HepG2 (cell line): ENCODE measurements around the gene RNF10. TPM values are rescaled to one million over a fixed set of nuclear protein-coding genes. Genes with fewer than 3 reads are reported as not detected.

Source experiments
- CEBPB ChIP-seq: IDR thresholded peaks from 2 replicates; pipeline ENCODE4 v1.6.1; 2011; ENCODE audit warnings: low read depth, low read length, improper control_type of control experiment, borderline replicate concordance
- GPN1 ChIP-seq: sonication (generic); formaldehyde crosslinking; IDR thresholded peaks from 2 replicates; pipeline ENCODE4 v1.5.1; 2020; ENCODE audit warnings: missing genetic modification reagents, borderline replicate concordance
- HDAC6 ChIP-seq: fragments of 200-600 bp; sonication (generic); IDR thresholded peaks from 2 replicates; pipeline ENCODE4 v1.7.0; 2017; ENCODE audit warnings: mild to moderate bottlenecking, antibody characterized with exemption, low read length, low read depth
- KDM3A ChIP-seq: IDR thresholded peaks from 2 replicates; pipeline ENCODE4 v1.6.1; 2018; ENCODE audit warnings: low read depth, missing compliant biosample characterization
- MIXL1 ChIP-seq: IDR thresholded peaks from 2 replicates; pipeline ENCODE4 v1.6.1; 2016
- THYN1 ChIP-seq: sonication (generic); formaldehyde crosslinking; IDR thresholded peaks from 2 replicates; pipeline ENCODE4 v1.8.1; 2023; ENCODE audit warnings: low read depth, mild to moderate bottlenecking, moderate library complexity, missing genetic modification reagents, borderline replicate concordance
- ZMYM2 ChIP-seq: sonication (generic); formaldehyde crosslinking; IDR thresholded peaks from 2 replicates; pipeline ENCODE4 v1.8.0; 2022; ENCODE audit warnings: mild to moderate bottlenecking, missing genetic modification reagents
- ZNF263 ChIP-seq: sonication (generic); formaldehyde crosslinking; IDR thresholded peaks from 2 replicates; pipeline ENCODE4 v1.4.0; 2020; ENCODE audit warnings: missing genetic modification reagents
- ZNF33B ChIP-seq: sonication (generic); formaldehyde crosslinking; IDR thresholded peaks from 2 replicates; pipeline ENCODE4 v1.5.1; 2020; ENCODE audit warnings: mild to moderate bottlenecking, missing genetic modification reagents
- polyA plus RNA-seq, 8 experiments: library from polyadenylated mRNA; depleted of rRNA in 3 of 8; stranded (reverse) in 7 of 8; unstranded in 1 of 8; fragments of >200 nt; fragmentation: Illumina TruSeq in 4 of 8; extraction: Trizol in 4 of 8; gene quantifications; 2 replicates each; pipeline versions ENCODE4 v1.2.1 to v1.2.3, GENCODE V29; 2011 to 2016; ENCODE audit warnings: low read depth in 4 of 8, missing spikeins in 1 of 8, mixed read lengths in 1 of 8; ENCODE audit not compliant: insufficient read depth in 1 of 8
- total RNA-seq, 5 experiments: library from RNA; depleted of rRNA; stranded (reverse); fragments of >200 nt; fragmentation: Illumina TruSeq; extraction: Trizol; gene quantifications; 2 replicates each; pipeline ENCODE4 v1.2.3, GENCODE V29; 2016; ENCODE audit warnings: low read depth in 1 of 5
- TF ChIP-seq, protein P1 (sequence below), 2 experiments: sonication (generic) in 1 of 2; formaldehyde crosslinking in 1 of 2; IDR thresholded peaks; 2 replicates each; pipeline versions ENCODE4 v1.6.1 to v1.9.0; 2014 to 2022; ENCODE audit warnings: antibody characterized with exemption in 1 of 2, borderline replicate concordance in 1 of 2, inconsistent platforms in 1 of 2, low read depth in 1 of 2, missing genetic modification reagents in 1 of 2
- TF ChIP-seq, protein P2 (sequence below): sonication (generic); formaldehyde crosslinking; IDR thresholded peaks from 2 replicates; pipeline ENCODE4 v1.4.0; 2020; ENCODE audit warnings: mild to moderate bottlenecking, missing genetic modification reagents
- TF ChIP-seq, protein P3 (sequence below): sonication (generic); formaldehyde crosslinking; IDR thresholded peaks from 2 replicates; pipeline ENCODE4 v1.8.1; 2023; ENCODE audit warnings: mild to moderate bottlenecking, missing genetic modification reagents
- TF ChIP-seq, protein P4 (sequence below): sonication (generic); formaldehyde crosslinking; IDR thresholded peaks from 2 replicates; pipeline ENCODE4 v1.8.0; 2022; ENCODE audit warnings: mild to moderate bottlenecking, missing genetic modification reagents, moderate library complexity
- TF ChIP-seq, protein P5 (sequence below): IDR thresholded peaks from 2 replicates; pipeline ENCODE4 v1.6.1; 2016; ENCODE audit warnings: low read depth
- TF ChIP-seq, protein P6 (sequence below): sonication (generic); formaldehyde crosslinking; IDR thresholded peaks from 2 replicates; pipeline ENCODE4 v1.5.0; 2020; ENCODE audit warnings: missing genetic modification reagents

The RNF10 gene
- total and polyA plus RNA-seq, 2 of the 13 experiments (the other 11 are each of a cell fraction or from before 2014, with no cell fraction given), result 62.5 to 88.0 TPM

DNA sequence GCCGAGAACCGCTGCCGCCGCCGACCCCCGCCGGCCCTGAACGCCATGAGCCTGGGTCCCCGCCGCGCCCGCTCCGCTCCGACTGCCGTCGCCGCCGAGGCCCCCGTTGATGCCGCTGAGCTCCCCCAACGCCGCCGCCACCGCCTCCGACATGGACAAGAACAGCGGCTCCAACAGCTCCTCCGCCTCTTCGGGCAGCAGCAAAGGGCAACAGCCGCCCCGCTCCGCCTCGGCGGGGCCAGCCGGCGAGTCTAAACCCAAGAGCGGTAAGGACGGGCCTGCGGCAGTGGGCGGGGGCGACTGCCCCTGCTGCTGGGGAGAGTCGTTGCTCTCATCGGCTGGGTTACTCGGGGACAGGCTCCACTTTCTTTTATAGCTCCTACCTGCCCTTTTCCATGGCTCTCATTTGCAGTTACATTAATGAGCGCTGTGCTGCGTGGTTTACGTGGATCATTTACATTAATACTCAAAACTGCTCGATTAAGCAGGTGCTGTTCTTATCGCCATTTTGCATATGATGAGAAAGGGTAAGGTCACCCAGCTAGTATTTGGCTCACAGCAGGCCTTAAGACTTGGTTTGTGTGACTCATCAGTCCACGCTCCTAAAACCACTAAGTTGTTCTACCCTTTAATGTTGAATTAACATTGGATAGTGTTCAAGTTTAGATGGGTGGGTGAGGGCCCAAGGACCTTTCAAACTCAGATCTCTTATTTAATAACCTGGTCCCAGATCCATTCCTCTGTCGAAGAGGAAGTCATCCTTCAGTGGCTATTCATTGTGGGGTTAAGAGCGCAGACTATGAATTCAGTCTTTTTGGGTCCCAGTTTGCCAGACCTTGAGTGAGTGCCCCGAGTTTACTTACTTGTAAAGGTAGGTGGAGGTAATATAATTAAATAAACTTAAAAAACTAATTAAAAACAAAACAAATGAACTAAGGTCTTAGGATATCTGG lies 823 bp downstream of the RNF10 start (continued):
- TF ChIP-seq, protein P1, sequence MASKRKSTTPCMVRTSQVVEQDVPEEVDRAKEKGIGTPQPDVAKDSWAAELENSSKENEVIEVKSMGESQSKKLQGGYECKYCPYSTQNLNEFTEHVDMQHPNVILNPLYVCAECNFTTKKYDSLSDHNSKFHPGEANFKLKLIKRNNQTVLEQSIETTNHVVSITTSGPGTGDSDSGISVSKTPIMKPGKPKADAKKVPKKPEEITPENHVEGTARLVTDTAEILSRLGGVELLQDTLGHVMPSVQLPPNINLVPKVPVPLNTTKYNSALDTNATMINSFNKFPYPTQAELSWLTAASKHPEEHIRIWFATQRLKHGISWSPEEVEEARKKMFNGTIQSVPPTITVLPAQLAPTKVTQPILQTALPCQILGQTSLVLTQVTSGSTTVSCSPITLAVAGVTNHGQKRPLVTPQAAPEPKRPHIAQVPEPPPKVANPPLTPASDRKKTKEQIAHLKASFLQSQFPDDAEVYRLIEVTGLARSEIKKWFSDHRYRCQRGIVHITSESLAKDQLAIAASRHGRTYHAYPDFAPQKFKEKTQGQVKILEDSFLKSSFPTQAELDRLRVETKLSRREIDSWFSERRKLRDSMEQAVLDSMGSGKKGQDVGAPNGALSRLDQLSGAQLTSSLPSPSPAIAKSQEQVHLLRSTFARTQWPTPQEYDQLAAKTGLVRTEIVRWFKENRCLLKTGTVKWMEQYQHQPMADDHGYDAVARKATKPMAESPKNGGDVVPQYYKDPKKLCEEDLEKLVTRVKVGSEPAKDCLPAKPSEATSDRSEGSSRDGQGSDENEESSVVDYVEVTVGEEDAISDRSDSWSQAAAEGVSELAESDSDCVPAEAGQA (IDR thresholded peaks at IDR 0.05; ENCODE audit: low read depth), result no peak
- TF ChIP-seq, protein P1 (CRISPR knock-in tag; IDR thresholded peaks at IDR 0.05; ENCODE audit: borderline replicate concordance), result no peak
- TF ChIP-seq, protein P2, sequence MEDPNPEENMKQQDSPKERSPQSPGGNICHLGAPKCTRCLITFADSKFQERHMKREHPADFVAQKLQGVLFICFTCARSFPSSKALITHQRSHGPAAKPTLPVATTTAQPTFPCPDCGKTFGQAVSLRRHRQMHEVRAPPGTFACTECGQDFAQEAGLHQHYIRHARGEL (CRISPR knock-in tag), result no peak
- TF ChIP-seq HDAC6, result no peak
- TF ChIP-seq THYN1, result no peak
- TF ChIP-seq ZNF33B (CRISPR knock-in tag), result no peak
- TF ChIP-seq ZMYM2, result no peak
- TF ChIP-seq, protein P3, sequence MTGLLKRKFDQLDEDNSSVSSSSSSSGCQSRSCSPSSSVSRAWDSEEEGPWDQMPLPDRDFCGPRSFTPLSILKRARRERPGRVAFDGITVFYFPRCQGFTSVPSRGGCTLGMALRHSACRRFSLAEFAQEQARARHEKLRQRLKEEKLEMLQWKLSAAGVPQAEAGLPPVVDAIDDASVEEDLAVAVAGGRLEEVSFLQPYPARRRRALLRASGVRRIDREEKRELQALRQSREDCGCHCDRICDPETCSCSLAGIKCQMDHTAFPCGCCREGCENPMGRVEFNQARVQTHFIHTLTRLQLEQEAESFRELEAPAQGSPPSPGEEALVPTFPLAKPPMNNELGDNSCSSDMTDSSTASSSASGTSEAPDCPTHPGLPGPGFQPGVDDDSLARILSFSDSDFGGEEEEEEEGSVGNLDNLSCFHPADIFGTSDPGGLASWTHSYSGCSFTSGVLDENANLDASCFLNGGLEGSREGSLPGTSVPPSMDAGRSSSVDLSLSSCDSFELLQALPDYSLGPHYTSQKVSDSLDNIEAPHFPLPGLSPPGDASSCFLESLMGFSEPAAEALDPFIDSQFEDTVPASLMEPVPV (CRISPR knock-in tag), result no peak
- TF ChIP-seq, protein P4, sequence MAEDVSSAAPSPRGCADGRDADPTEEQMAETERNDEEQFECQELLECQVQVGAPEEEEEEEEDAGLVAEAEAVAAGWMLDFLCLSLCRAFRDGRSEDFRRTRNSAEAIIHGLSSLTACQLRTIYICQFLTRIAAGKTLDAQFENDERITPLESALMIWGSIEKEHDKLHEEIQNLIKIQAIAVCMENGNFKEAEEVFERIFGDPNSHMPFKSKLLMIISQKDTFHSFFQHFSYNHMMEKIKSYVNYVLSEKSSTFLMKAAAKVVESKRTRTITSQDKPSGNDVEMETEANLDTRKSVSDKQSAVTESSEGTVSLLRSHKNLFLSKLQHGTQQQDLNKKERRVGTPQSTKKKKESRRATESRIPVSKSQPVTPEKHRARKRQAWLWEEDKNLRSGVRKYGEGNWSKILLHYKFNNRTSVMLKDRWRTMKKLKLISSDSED, result no peak
- TF ChIP-seq KDM3A, result no peak
- TF ChIP-seq, protein P5, sequence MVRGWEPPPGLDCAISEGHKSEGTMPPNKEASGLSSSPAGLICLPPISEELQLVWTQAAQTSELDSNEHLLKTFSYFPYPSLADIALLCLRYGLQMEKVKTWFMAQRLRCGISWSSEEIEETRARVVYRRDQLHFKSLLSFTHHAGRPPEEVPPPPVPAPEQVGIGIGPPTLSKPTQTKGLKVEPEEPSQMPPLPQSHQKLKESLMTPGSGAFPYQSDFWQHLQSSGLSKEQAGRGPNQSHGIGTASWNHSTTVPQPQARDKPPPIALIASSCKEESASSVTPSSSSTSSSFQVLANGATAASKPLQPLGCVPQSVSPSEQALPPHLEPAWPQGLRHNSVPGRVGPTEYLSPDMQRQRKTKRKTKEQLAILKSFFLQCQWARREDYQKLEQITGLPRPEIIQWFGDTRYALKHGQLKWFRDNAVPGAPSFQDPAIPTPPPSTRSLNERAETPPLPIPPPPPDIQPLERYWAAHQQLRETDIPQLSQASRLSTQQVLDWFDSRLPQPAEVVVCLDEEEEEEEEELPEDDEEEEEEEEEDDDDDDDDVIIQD (CRISPR knock-in tag), result no peak
- no peak for TF ChIP-seq MIXL1 (CRISPR knock-in tag)
- no peak for TF ChIP-seq GPN1 (CRISPR knock-in tag)
- TF ChIP-seq, protein P6, sequence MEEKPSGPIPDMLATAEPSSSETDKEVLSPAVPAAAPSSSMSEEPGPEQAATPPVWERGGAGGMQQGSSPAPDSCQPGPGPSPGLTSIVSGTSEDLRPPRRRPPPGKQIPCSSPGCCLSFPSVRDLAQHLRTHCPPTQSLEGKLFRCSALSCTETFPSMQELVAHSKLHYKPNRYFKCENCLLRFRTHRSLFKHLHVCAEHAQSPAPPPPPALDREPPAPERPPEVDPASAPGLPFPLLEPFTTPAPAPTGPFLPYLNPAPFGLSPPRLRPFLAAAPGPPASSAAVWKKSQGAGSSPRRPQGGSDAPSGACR, result no peak
- no peak for TF ChIP-seq CEBPB
- no peak for TF ChIP-seq ZNF263
